Measurements from ENCODE around the gene IVNS1ABP.

The IVNS1ABP gene

DNA sequence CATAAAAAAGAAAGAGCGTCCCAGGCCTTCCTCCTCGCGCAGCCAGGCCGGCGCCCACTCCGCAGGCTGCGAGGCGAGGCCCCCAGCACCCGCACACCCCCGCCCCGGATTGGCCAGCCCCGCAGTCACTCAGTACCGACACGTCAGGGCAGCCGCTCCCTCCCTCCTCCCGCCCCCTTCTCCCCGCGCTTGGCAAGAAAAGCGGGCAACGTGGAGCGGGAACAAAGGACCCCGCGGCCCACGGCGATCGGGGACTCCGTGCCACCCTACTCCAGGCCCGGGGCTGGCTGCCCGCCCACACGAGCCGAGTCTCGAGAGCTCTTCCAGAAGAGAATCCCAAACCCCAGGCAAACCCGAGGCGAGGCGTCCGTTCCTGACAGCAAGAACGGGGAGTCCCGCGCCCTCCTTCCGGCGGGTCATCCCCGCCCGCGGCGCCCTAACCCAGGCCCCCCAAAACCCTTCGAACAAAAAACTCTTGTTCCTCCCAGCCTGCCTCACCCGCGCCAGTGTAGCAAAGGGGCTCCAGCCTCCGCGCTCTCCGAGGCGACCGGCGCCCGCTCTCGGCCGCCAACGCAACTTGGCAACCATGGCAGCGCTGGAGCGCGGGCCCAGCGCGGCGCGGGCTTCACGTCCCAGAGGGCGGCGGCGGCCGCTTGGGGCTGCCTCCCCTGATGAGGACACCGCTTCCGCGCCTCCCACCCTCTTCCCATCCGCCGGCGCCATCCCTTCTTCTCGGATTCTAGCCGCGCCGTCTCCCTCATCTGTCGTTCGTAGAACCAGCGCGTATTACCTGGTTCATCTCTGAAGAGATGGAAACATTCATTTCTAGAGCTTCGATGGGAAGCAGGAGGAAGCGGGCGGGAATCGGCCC is 645 bp downstream of the IVNS1ABP start:
- H3K27ac ChIP-seq, result peak overlapping the region; percentile 89
- TF ChIP-seq ZFX (IDR thresholded peaks at IDR 0.05), result peak; percentile 54
- TF ChIP-seq, protein P1, sequence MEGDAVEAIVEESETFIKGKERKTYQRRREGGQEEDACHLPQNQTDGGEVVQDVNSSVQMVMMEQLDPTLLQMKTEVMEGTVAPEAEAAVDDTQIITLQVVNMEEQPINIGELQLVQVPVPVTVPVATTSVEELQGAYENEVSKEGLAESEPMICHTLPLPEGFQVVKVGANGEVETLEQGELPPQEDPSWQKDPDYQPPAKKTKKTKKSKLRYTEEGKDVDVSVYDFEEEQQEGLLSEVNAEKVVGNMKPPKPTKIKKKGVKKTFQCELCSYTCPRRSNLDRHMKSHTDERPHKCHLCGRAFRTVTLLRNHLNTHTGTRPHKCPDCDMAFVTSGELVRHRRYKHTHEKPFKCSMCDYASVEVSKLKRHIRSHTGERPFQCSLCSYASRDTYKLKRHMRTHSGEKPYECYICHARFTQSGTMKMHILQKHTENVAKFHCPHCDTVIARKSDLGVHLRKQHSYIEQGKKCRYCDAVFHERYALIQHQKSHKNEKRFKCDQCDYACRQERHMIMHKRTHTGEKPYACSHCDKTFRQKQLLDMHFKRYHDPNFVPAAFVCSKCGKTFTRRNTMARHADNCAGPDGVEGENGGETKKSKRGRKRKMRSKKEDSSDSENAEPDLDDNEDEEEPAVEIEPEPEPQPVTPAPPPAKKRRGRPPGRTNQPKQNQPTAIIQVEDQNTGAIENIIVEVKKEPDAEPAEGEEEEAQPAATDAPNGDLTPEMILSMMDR (conservative IDR thresholded peaks at IDR 0.05), result no peak; the same call in 1 of the 2 replicates

GRCh38 chr1:185315445-185316071 is 1.5 kb downstream of the IVNS1ABP start:
- H3K27ac ChIP-seq, result peak overlapping the region; percentile 89
- no peak for TF ChIP-seq ZFX (IDR thresholded peaks at IDR 0.05)
- TF ChIP-seq, protein P1 (conservative IDR thresholded peaks at IDR 0.05), result no peak

DNA sequence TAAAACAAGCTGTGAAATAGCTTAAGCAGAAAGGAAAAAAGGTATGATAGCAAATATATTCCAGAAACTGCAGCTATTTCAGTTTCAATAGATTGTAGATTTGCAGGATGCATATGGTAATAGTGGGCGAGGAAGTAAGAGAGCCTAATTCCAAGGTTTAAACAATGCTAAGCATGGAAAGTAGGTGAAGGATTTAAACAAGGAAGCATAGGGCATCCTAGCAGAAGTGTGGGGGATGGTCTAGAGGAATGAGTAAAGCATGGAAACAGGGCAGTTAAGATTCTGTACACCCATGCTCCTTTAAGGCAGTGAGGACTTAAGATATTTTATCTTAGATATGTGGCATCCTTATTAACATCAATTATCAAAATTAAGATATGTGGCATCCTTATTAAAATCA is 2.6 kb downstream of the IVNS1ABP start:
- H3K27ac ChIP-seq, result no peak overlapping the region
- TF ChIP-seq, protein P1 (conservative IDR thresholded peaks at IDR 0.05), result no peak
- TF ChIP-seq ZFX (IDR thresholded peaks at IDR 0.05), result no peak

GRCh38 chr1:185312361-185313138 is 4.5 kb downstream of the IVNS1ABP start:
- no peak for TF ChIP-seq ZFX (IDR thresholded peaks at IDR 0.05)
- TF ChIP-seq, protein P1 (conservative IDR thresholded peaks at IDR 0.05), result no peak

DNA sequence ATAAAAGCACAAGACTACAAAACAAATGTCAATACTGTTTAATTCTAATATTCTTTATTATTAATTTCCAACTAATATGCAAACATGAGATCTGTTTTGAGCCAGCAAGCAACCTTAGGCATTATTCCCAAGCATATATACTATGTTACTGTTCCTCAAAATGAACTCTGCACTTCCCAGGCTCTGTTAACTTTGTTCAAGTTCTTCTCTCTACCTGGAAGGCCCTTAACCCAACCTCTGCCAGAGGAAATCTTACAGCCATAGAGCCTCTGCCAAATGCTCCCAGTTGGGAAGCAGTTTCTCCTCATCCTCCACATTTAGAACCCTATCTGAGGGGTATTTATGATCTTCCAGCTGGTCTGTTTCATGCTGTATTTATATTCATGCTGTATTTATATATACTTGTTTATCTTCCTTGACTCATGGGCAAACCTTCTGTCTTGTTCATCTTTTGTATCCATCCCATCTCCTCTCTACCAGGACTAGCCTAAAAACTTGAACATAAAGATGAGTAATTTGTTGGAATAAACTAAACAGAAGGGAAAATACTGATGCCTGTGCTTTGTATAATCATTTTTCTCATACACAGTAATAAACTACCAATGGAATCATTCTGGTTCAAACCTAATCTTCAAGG is 5.3 kb downstream of the IVNS1ABP start:
- TF ChIP-seq, protein P1 (conservative IDR thresholded peaks at IDR 0.05), result no peak
- TF ChIP-seq ZFX (IDR thresholded peaks at IDR 0.05), result no peak
- no peak overlapping the region for H3K27ac ChIP-seq

More at GRCh38 chr1:185312361-185313138, 4.5 kb downstream of the IVNS1ABP start:
- H3K27ac ChIP-seq, result no peak overlapping the region

GRCh38 chr1:185309566-185309965 is 7.5 kb downstream of the IVNS1ABP start:
- no peak overlapping the region for H3K27ac ChIP-seq
- no peak for TF ChIP-seq ZFX (IDR thresholded peaks at IDR 0.05)

GRCh38 chr1:185308126-185308525 is 8.9 kb downstream of the IVNS1ABP start:
- TF ChIP-seq ZFX (IDR thresholded peaks at IDR 0.05), result no peak
- H3K27ac ChIP-seq, result no peak overlapping the region

Data from C4-2B (cell line).